SK-N-MC (cell line): ENCODE results near the gene PLXNA1.

Experiments
- EZH2 ChIP-seq: fragments of 200-600 bp; sonication (generic); IDR thresholded peaks from one replicate; pipeline ENCODE4 v1.6.1; 2017; ENCODE audit warnings: antibody characterized with exemption
- FOXP2 ChIP-seq: optimal IDR thresholded peaks from 2 replicates; pipeline ENCODE3; 2011; ENCODE audit warnings: mild to moderate bottlenecking, moderate library complexity; ENCODE audit not compliant: insufficient read depth; ENCODE audit errors: extremely low read length, control extremely low read depth
- POLR2AphosphoS5 ChIP-seq: IDR thresholded peaks from 2 replicates; pipeline ENCODE4 v1.6.1; 2012; ENCODE audit warnings: mild to moderate bottlenecking, low read depth, low read length, borderline replicate concordance

DNA sequence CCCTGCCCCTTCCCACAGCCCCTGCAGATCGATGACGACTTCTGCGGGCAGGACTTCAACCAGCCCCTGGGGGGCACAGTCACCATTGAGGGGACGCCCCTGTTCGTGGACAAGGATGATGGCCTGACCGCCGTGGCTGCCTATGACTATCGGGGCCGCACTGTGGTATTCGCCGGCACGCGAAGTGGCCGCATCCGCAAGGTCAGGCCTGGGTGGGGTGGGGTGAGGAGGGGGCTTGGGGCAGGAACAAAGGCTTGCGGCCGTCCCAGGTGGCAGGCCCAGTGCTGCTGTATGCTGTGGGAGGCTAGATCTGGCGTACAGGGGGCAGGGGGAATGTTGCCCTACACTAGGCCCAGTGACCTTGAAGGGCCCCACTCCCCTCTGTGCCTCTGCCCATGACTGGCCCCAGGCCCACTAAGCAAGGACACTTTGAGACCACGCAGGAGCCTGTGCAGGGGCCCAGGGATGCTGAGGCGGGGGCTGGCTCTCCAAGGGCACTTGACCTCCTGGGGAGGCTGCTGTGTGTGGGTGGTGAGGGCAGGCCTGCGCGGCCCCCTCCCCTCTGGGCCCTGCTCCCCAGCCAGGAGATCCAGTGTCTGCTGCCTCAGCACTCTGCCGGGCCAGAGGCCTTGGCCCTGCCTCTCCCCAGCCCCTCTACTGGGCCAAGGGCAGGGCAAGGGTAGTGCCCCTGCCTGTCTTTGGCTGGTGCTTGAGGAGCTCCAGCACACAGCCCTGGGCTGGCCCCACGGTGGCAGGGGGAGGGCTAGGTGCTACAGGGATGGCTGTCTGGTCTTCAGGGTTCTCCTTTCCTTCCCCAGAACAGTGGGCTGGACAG lies 8.7 kb downstream of the PLXNA1 start:
- TF ChIP-seq POLR2AphosphoS5: no peak
- no peak for TF ChIP-seq EZH2
- TF ChIP-seq FOXP2: no peak
